ENCODE data around the gene KRTAP1-1. TPM values are rescaled to one million over a fixed set of nuclear protein-coding genes. Genes with fewer than 3 reads are reported as not detected.
"Not testable (repeated sequence)": the region's sequence is repeated elsewhere in the genome, so short reads cannot be mapped to it uniquely, and the experiment has no call there.

Gene KRTAP1-1
- total RNA-seq, 1 experiment from 2014 or later = not detected

GRCh38 chr17:41037853-41038350 lies 3.3 kb downstream of the KRTAP1-1 start:
- H3K4me3 ChIP-seq = no peak overlapping the region
- H3K36me3 ChIP-seq = no peaks in the 10 kb centered on the region
- DNase-seq = no peak
- H3K27ac ChIP-seq = no peak overlapping the region
- no peaks in the 10 kb centered on the region; the same call in 1 of the 2 replicates for H3K4me1 ChIP-seq
- H3K9me3 ChIP-seq (replicated peaks) = peaks cover 2% of the 10 kb centered on the region; the same call in 1 of the 2 replicates
- no peaks in the 10 kb centered on the region for H3K27me3 ChIP-seq

GRCh38 chr17:41034346-41034935 lies 6.8 kb downstream of the KRTAP1-1 start, which contains the start of gene KRTAP1-3:
Gene KRTAP1-3 (minus strand): TSS chr17:41034874. CDS start chr17:41034821, 53 bp downstream.
- H3K9me3 ChIP-seq (replicated peaks); H3K4me3 ChIP-seq; H3K27ac ChIP-seq; H3K27me3 ChIP-seq; H3K4me1 ChIP-seq; H3K36me3 ChIP-seq: not testable (repeated sequence)
- peak; percentile 25 to 32 for DNase-seq

- no peaks in the 10 kb centered on the region for H3K9me3 ChIP-seq (replicated peaks)
- no peak for DNase-seq
- no peaks in the 10 kb centered on the region for H3K27me3 ChIP-seq
- H3K4me1 ChIP-seq = no peaks in the 10 kb centered on the region; the same call in 1 of the 2 replicates
- no peak within 1 kb of the TSS for H3K27ac ChIP-seq
- H3K36me3 ChIP-seq = no peaks in the 10 kb centered on the region
- no peak within 1 kb of the TSS for H3K4me3 ChIP-seq
Measured at GRCh38 chr17:41029633-41030245, 11.5 kb downstream of the KRTAP1-1 start, which contains the start of gene KRTAP1-4. Gene KRTAP1-4 (minus strand): TSS chr17:41030195. CDS start chr17:41030078, 117 bp downstream.

- Histone ChIP-seq H3K9me3 (replicated peaks) (0 out of 2 replicates have a peak, but pooled peaks cover 5% of the 10 kb centered on the region), H3K36me3 (no peaks in the 10 kb centered on the region), H3K27ac (no peak within 1 kb of the TSS), H3K4me1 (no peaks in the 10 kb centered on the region), H3K27me3 (no peaks in the 10 kb centered on the region), H3K4me3 (no peak within 1 kb of the TSS)
- peak; percentile 24 to 36 for DNase-seq
Measured at GRCh38 chr17:41026715-41027471, 14.4 kb downstream of the KRTAP1-1 start, which contains the start of gene KRTAP1-5. Gene KRTAP1-5 (minus strand): TSS chr17:41027208. CDS start chr17:41027155, 53 bp downstream.

GRCh38 chr17:41024697-41025096 lies 16.6 kb downstream of the KRTAP1-1 start:
- Histone ChIP-seq H3K27me3 (no peaks in the 10 kb centered on the region), H3K4me3 (no peak overlapping the region), H3K4me1 (no peaks in the 10 kb centered on the region), H3K9me3 (replicated peaks) (0 out of 2 replicates have a peak, but pooled peaks cover 5% of the 10 kb centered on the region), H3K36me3 (no peaks in the 10 kb centered on the region), H3K27ac (no peak overlapping the region)
- no peak for DNase-seq

GRCh38 chr17:41020336-41020735 lies 20.9 kb downstream of the KRTAP1-1 start:
- H3K36me3 ChIP-seq = no peaks in the 10 kb centered on the region
- no peak overlapping the region for H3K27ac ChIP-seq
- H3K27me3 ChIP-seq = no peaks in the 10 kb centered on the region
- 0 out of 2 replicates have a peak, but pooled peaks cover 5% of the 10 kb centered on the region for H3K9me3 ChIP-seq (replicated peaks)
- no peak for DNase-seq
- H3K4me1 ChIP-seq = no peaks in the 10 kb centered on the region
- H3K4me3 ChIP-seq = no peak overlapping the region

GRCh38 chr17:41019415-41019814 lies 21.8 kb downstream of the KRTAP1-1 start:
- no peak overlapping the region for H3K4me3 ChIP-seq
- no peak for DNase-seq
- H3K36me3 ChIP-seq = no peaks in the 10 kb centered on the region
- no peaks in the 10 kb centered on the region for H3K4me1 ChIP-seq
- no peak overlapping the region for H3K27ac ChIP-seq
- H3K27me3 ChIP-seq = no peaks in the 10 kb centered on the region
- 0 out of 2 replicates have a peak, but pooled peaks cover 5% of the 10 kb centered on the region for H3K9me3 ChIP-seq (replicated peaks)

GRCh38 chr17:41018541-41018940 lies 22.7 kb downstream of the KRTAP1-1 start:
- Histone ChIP-seq H3K9me3 (replicated peaks) (0 out of 2 replicates have a peak, but pooled peaks cover 5% of the 10 kb centered on the region), H3K27ac (no peak overlapping the region), H3K36me3 (no peaks in the 10 kb centered on the region), H3K4me1 (peaks cover 8% of the 10 kb centered on the region), H3K4me3 (no peak overlapping the region), H3K27me3 (no peaks in the 10 kb centered on the region)
- DNase-seq = no peak

- Histone ChIP-seq H3K4me1 (peaks cover 17% of the 10 kb centered on the region), H3K27ac (no peak overlapping the region), H3K9me3 (replicated peaks) (no peaks in the 10 kb centered on the region), H3K36me3 (no peaks in the 10 kb centered on the region), H3K27me3 (no peaks in the 10 kb centered on the region), H3K4me3 (no peak overlapping the region)
- DNase-seq = no peak
Measured at GRCh38 chr17:41016578-41017215, 24.6 kb downstream of the KRTAP1-1 start.

GRCh38 chr17:41015454-41015853 lies 25.8 kb downstream of the KRTAP1-1 start:
- Histone ChIP-seq H3K36me3 (no peaks in the 10 kb centered on the region), H3K4me1 (peaks cover 17% of the 10 kb centered on the region), H3K9me3 (replicated peaks) (no peaks in the 10 kb centered on the region), H3K4me3 (no peak overlapping the region), H3K27me3 (no peaks in the 10 kb centered on the region), H3K27ac (no peak overlapping the region)
- DNase-seq = no peak

GRCh38 chr17:41013606-41014005 lies 27.6 kb downstream of the KRTAP1-1 start:
- Histone ChIP-seq H3K9me3 (replicated peaks) (no peaks in the 10 kb centered on the region), H3K4me3 (no peak overlapping the region), H3K27ac (peak overlapping the region; percentile 55; the same call in 1 of the 2 replicates), H3K27me3 (no peaks in the 10 kb centered on the region), H3K4me1 (peaks cover 17% of the 10 kb centered on the region), H3K36me3 (no peaks in the 10 kb centered on the region)
- DNase-seq = peak; percentile 24 to 49

- Histone ChIP-seq H3K4me1 (peaks cover 17% of the 10 kb centered on the region), H3K27ac (peak overlapping the region; percentile 55), H3K27me3 (no peaks in the 10 kb centered on the region), H3K4me3 (no peak overlapping the region), H3K36me3 (no peaks in the 10 kb centered on the region), H3K9me3 (replicated peaks) (no peaks in the 10 kb centered on the region)
- DNase-seq = no peak
Measured at GRCh38 chr17:41013181-41013580, 28.1 kb downstream of the KRTAP1-1 start.

- Histone ChIP-seq H3K36me3 (no peaks in the 10 kb centered on the region), H3K27me3 (no peaks in the 10 kb centered on the region), H3K4me3 (no peak overlapping the region), H3K9me3 (replicated peaks) (no peaks in the 10 kb centered on the region), H3K27ac (peak overlapping the region; percentile 55), H3K4me1 (peaks cover 17% of the 10 kb centered on the region)
- peak; percentile 21 to 71 for DNase-seq
Measured at GRCh38 chr17:41012326-41013120, 28.7 kb downstream of the KRTAP1-1 start.

GRCh38 chr17:41010441-41010840 lies 30.8 kb downstream of the KRTAP1-1 start:
- Histone ChIP-seq H3K36me3 (no peaks in the 10 kb centered on the region), H3K27ac (no peak overlapping the region), H3K4me1 (peaks cover 17% of the 10 kb centered on the region), H3K27me3 (no peaks in the 10 kb centered on the region), H3K4me3 (no peak overlapping the region), H3K9me3 (replicated peaks) (no peaks in the 10 kb centered on the region)
- DNase-seq = no peak
